Endothelial cell of umbilical vein (primary cell): ENCODE data around the gene PPFIBP2. TPM values are rescaled to one million over a fixed set of nuclear protein-coding genes. Genes with fewer than 3 reads are reported as not detected.

Source experiments
- BruUV-seq: library from RNA; stranded (reverse); fragments of 400-500 nt; replicated peaks from 2 replicates; lab custom pipeline; 2021; lab: Mats Ljungman, UMichigan
- CTCF ChIA-PET: fragments of 300-600, 350-600 bp; sonication (Branson Sonifier 250); formaldehyde crosslinking; loops from one replicate; lab custom pipeline; 2021; ENCODE audit warnings: antibody characterized with exemption, inconsistent platforms; lab: Charles Lee
- POLR2A ChIA-PET: fragments of 300-600, 350-600 bp; sonication (Branson Sonifier 250); formaldehyde crosslinking; loops from one replicate; lab custom pipeline; 2021; ENCODE audit warnings: antibody characterized with exemption, inconsistent platforms; lab: Charles Lee
- DNase-seq: peaks from one replicate; pipeline ENCODE4 v3.0.0-alpha.2; 2011; ENCODE audit warnings: low read depth, low spot score
- FAIRE-seq: peaks from 2 replicates; lab custom pipeline; 2011; peaks lifted over from hg19 to GRCh38; lab: Jason Lieb, UNC
- H2AFZ ChIP-seq: 2 replicates; pipeline ENCODE4 v1.6.0; 2012; ENCODE audit warnings: low read depth, low read length, control low read depth, inconsistent platforms
- H3K27ac ChIP-seq: 2 replicates; pipeline ENCODE4 v1.5.1; 2011; ENCODE audit warnings: low read depth, mild to moderate bottlenecking, control low read depth, low read length, moderate library complexity; ENCODE audit not compliant: insufficient read depth
- H3K27me3 ChIP-seq, 2 experiments: 2 replicates each; pipeline versions ENCODE4 v1.6.0 to v1.6.1; 2011; ENCODE audit warnings: low read length in 2 of 2, mixed read lengths in 1 of 2; ENCODE audit not compliant: control insufficient read depth in 2 of 2, insufficient read depth in 2 of 2
- H3K36me3 ChIP-seq, 2 experiments: 2 replicates in 1 of 2; 3 replicates in 1 of 2; pipeline ENCODE4 v1.5.1; 2011; ENCODE audit warnings: low read length in 2 of 2, mild to moderate bottlenecking in 1 of 2, moderate library complexity in 1 of 2; ENCODE audit not compliant: control insufficient read depth in 2 of 2, insufficient read depth in 2 of 2; ENCODE audit errors: extremely low read depth in 1 of 2
- H3K4me1 ChIP-seq: 3 replicates; pipeline ENCODE4 v1.5.1; 2011; ENCODE audit warnings: mild to moderate bottlenecking, low read length; ENCODE audit not compliant: control insufficient read depth, insufficient read depth; ENCODE audit errors: extremely low read depth
- H3K4me2 ChIP-seq: 2 replicates; pipeline ENCODE4 v1.6.1; 2011; ENCODE audit warnings: low read length, control low read depth, mixed read lengths; ENCODE audit not compliant: insufficient read depth
- H3K4me3 ChIP-seq, 3 experiments: fragments of 200-600 bp in 1 of 3; sonication (generic), shearing (Covaris generic) in 1 of 3; replicated peaks in 1 of 3; 2 replicates each; pipeline ENCODE4 v1.5.1; 2011 to 2016; ENCODE audit warnings: control low read depth in 3 of 3, low read length in 3 of 3, mild to moderate bottlenecking in 2 of 3, inconsistent platforms in 1 of 3, low read depth in 1 of 3, moderate library complexity in 1 of 3; ENCODE audit not compliant: insufficient read depth in 1 of 3
- H3K79me2 ChIP-seq: 2 replicates; pipeline ENCODE4 v1.6.0; 2012; ENCODE audit warnings: low read length, inconsistent platforms; ENCODE audit not compliant: control insufficient read depth, insufficient read depth
- H3K9ac ChIP-seq: replicated peaks from 2 replicates; pipeline ENCODE3; 2011; ENCODE audit warnings: low read length, control low read depth; ENCODE audit not compliant: insufficient read depth; ENCODE audit errors: extremely low read depth
- H3K9me1 ChIP-seq: replicated peaks from 3 replicates; pipeline ENCODE4 v1.6.0; 2011; ENCODE audit warnings: mild to moderate bottlenecking, low read length; ENCODE audit not compliant: control insufficient read depth, insufficient read depth; ENCODE audit errors: extremely low read depth
- H3K9me3 ChIP-seq: replicated peaks from 2 replicates; pipeline ENCODE4 v1.5.1; 2012; ENCODE audit warnings: low read length, inconsistent platforms; ENCODE audit not compliant: control insufficient read depth, insufficient read depth
- H4K20me1 ChIP-seq: replicated peaks from 2 replicates; pipeline ENCODE3; 2011; ENCODE audit warnings: mild to moderate bottlenecking, low read length; ENCODE audit not compliant: control insufficient read depth, insufficient read depth; ENCODE audit errors: extremely low read depth
- EZH2 ChIP-seq: IDR thresholded peaks from 2 replicates; pipeline ENCODE4 v1.6.1; 2012; ENCODE audit warnings: borderline replicate concordance, low read depth, mild to moderate bottlenecking, moderate library complexity, low read length, inconsistent platforms; ENCODE audit not compliant: severe bottlenecking
- FOS ChIP-seq: IDR thresholded peaks from 2 replicates; pipeline ENCODE4 v1.6.1; 2011; ENCODE audit warnings: mild to moderate bottlenecking, low read length, moderate library complexity, borderline replicate concordance; ENCODE audit not compliant: insufficient read depth
- GATA2 ChIP-seq: IDR thresholded peaks from 2 replicates; pipeline ENCODE4 v1.7.0; 2011; ENCODE audit warnings: low read depth, mild to moderate bottlenecking, moderate library complexity, mixed read lengths, low read length; ENCODE audit not compliant: insufficient read length, insufficient read depth
- JUN ChIP-seq: IDR thresholded peaks from 2 replicates; pipeline ENCODE4 v1.6.1; 2011; ENCODE audit warnings: borderline replicate concordance, low read depth; ENCODE audit not compliant: insufficient read length, insufficient read depth
- MYC ChIP-seq: IDR thresholded peaks from one replicate; pipeline ENCODE4 v1.6.1; 2011; ENCODE audit warnings: mild to moderate bottlenecking, low read depth, low read length
- POLR2A ChIP-seq: IDR thresholded peaks from 2 replicates; pipeline ENCODE4 v1.6.1; 2012; ENCODE audit warnings: low read depth, mild to moderate bottlenecking, control low read depth, low read length
- POLR2AphosphoS5 ChIP-seq: IDR thresholded peaks from 2 replicates; pipeline ENCODE4 v1.6.1; 2012; ENCODE audit warnings: low read depth, mild to moderate bottlenecking, control low read depth, low read length, moderate library complexity; ENCODE audit not compliant: insufficient read depth
- dilution Hi-C: fragments of 300-500 bp; cut with MboI; formaldehyde crosslinking; loops from one replicate; pipeline ENCODE4 v1.15.0; 2019; ENCODE audit warnings: low sequenced_read_pairs; ENCODE audit not compliant: extremely low pct_ligation_motif_present
- intact Hi-C: fragments of 100-400 bp; cut with micrococcal nuclease; formaldehyde crosslinking; loops from one replicate; pipeline ENCODE4 v1.10.0; 2022
- polyA plus RNA-seq, 4 experiments: library from polyadenylated mRNA; depleted of rRNA in 3 of 4; stranded (reverse) in 3 of 4; unstranded in 1 of 4; fragments of >200 nt; gene quantifications; 2 replicates each; pipeline versions ENCODE4 v1.2.1 to v1.2.3, GENCODE V29; 2011 to 2012; ENCODE audit warnings: missing spikeins in 1 of 4
- total RNA-seq: library from RNA; stranded (reverse); gene quantifications from 2 replicates; pipeline ENCODE4 v1.2.3, GENCODE V29; 2021
- TF ChIP-seq, protein P1 (sequence below), 2 donors: IDR thresholded peaks; 1 replicate in 1 of 2; 2 replicates in 1 of 2; pipeline ENCODE4 v1.5.1; 2011; ENCODE audit warnings: low read length in 2 of 2, mild to moderate bottlenecking in 2 of 2, moderate library complexity in 2 of 2, control low read depth in 1 of 2, inconsistent platforms in 1 of 2, low read depth in 1 of 2; ENCODE audit not compliant: insufficient read depth in 1 of 2; ENCODE audit errors: extremely low read depth in 1 of 2
- TF ChIP-seq, protein P2 (sequence below): IDR thresholded peaks from 2 replicates; pipeline ENCODE4 v1.6.1; 2011; ENCODE audit not compliant: insufficient read depth, insufficient read length

The PPFIBP2 gene
- total and polyA plus RNA-seq, 2 donors (not counting 3 experiments of a cell fraction or from before 2014, with no cell fraction given), result 1.3 to 4.0 TPM

DNA sequence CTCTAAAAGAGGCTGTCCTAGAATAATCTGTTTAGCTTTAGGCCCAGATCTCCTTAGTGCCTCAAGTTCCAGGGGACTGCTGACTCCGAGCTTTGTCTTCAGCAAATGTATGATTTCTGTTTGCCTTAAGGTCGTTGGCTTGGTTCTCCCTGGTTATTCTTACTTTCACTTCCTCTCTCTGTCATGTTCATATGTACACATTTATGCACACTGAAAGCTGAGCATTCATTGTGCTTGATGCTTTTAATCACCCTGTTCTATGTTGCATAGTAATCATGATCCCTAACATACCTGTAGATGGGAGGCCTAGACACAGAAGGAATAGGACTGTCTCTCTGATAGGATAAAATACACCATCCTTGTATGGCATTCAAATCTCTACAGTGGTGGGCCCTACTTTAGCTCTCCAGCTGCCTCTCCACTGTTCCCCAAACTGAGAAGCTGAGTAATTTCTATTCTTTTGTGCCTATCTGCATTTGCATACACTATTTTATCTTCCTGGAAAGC lies 7.2 kb downstream of the PPFIBP2 start:
- Histone ChIP-seq H3K27ac (no peak overlapping the region), H3K4me2 (no peak overlapping the region), H3K9me3 (no peaks in the 10 kb centered on the region), H3K4me1 (no peaks in the 10 kb centered on the region), H2AFZ (no peak overlapping the region), H3K36me3 (no peaks in the 10 kb centered on the region), H4K20me1 (no peaks in the 10 kb centered on the region), H3K27me3 (peaks cover 0 to 6% of the 10 kb centered on the region in 2 experiments), H3K9ac (no peak overlapping the region), H3K4me3 (no peak overlapping the region), H3K9me1 (no peaks in the 10 kb centered on the region), H3K79me2 (no peaks in the 10 kb centered on the region)
- TF ChIP-seq GATA2 (no peak), MYC (no peak), EZH2 (no peak), JUN (no peak), POLR2AphosphoS5 (no peak), FOS (no peak), POLR2A (no peak)
- TF ChIP-seq, protein P1, sequence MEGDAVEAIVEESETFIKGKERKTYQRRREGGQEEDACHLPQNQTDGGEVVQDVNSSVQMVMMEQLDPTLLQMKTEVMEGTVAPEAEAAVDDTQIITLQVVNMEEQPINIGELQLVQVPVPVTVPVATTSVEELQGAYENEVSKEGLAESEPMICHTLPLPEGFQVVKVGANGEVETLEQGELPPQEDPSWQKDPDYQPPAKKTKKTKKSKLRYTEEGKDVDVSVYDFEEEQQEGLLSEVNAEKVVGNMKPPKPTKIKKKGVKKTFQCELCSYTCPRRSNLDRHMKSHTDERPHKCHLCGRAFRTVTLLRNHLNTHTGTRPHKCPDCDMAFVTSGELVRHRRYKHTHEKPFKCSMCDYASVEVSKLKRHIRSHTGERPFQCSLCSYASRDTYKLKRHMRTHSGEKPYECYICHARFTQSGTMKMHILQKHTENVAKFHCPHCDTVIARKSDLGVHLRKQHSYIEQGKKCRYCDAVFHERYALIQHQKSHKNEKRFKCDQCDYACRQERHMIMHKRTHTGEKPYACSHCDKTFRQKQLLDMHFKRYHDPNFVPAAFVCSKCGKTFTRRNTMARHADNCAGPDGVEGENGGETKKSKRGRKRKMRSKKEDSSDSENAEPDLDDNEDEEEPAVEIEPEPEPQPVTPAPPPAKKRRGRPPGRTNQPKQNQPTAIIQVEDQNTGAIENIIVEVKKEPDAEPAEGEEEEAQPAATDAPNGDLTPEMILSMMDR (IDR thresholded peaks at IDR 0.05; ENCODE audit: extremely low read depth in 1 of 2, insufficient read depth in 1 of 2, low read depth in 1 of 2, low read length in 2 of 2), result no peak
- TF ChIP-seq, protein P2, sequence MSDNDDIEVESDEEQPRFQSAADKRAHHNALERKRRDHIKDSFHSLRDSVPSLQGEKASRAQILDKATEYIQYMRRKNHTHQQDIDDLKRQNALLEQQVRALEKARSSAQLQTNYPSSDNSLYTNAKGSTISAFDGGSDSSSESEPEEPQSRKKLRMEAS, result no peak
- no TSS peak for BruUV-seq
- intact Hi-C loops, result no loop called here
- no peak for FAIRE-seq
- no peak for DNase-seq
- ChIA-PET POLR2A (no interaction called here), CTCF (interaction anchor here (0.9 to 2.4 kb wide), 6 partner anchors 8 to 144 kb away, joined by 3 to 7 read pairs (median 4); partner anchors contain the start of gene PPFIBP2)
- dilution Hi-C loops, result no loop called here
